Eye (tissue), 1 donor: ENCODE data around the gene MARS1.
"Not testable (repeated sequence)": the region's sequence is repeated elsewhere in the genome, so short reads cannot be mapped to it uniquely, and the experiment has no call there.

Source experiments
- DNase-seq: peaks from one replicate; pipeline ENCODE4 v3.0.0-alpha.2; 2015

The MARS1 gene

DNA sequence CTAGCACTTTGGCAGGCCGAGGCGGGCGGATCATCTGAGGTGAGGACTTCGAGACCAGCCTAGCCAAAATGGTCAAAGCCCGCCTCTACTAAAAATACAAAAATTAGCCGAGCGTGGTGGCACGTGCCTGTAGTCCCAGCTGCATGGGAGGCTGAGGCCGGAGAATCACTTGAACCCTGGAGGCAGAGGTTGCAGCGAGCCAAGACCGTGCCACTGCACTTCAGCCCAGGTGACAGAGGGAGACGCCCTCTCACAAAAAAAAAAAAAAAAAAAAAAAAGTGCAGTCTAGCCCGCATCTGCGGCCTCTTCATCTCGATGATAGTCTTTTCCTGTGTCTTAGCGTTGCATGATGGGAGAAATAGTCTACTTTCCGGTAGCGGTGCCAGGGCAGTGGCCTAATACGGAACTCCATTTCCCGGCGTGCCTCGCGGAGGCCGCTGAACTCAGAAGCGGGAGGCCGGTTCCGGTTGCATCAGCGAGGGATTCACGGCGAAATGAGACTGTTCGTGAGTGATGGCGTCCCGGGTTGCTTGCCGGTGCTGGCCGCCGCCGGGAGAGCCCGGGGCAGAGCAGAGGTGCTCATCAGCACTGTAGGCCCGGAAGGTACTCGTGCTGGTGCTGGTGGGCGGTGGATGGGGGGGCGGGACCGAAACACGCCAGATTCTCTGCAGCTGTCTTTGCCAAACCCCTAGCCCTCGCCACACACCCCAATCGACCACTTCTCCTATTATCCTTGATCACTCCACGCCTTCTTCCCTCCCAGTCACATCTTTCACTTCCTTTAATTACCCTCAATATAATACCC is at the start of gene MARS1:
MARS1 (plus strand) TSS at position 472 of the 805 bp plus-strand sequence; CDS start at position 495, 23 bp downstream.
- peak; percentile 98 for DNase-seq

GRCh38 chr12:57438400-57438799 is 49.5 kb upstream of the MARS1 start:
- DNase-seq = no peak

- DNase-seq = no peak
These were observed 48.1 kb upstream of the MARS1 start for GRCh38 chr12:57439762-57440266.

- not testable (repeated sequence) for DNase-seq
These were observed 46.5 kb upstream of the MARS1 start for GRCh38 chr12:57441393-57441792.

- no peak for DNase-seq
These were observed 45.9 kb upstream of the MARS1 start for GRCh38 chr12:57441846-57442427.

DNA sequence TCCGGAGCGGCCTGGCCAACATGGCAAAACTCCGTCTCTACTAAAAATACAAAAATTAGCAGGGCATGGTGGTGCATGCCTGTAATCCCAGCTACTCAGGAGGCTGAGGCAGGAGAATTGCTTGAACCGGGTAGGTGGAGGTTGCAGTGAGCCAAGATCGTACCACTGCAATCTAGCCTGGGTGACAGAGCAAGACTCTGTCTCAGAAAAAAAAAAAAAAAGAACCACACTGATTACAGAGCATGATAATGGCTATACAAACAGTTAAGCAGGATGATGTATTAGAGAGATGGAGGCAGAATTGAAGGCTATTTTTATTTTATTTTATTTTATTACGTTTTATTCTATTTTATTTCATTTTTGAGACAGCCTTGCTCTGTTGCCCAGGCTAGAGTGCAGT is 43.5 kb upstream of the MARS1 start:
- DNase-seq = not testable (repeated sequence)

- DNase-seq = no peak
These were observed 43.1 kb upstream of the MARS1 start for GRCh38 chr12:57444744-57445143.

DNA sequence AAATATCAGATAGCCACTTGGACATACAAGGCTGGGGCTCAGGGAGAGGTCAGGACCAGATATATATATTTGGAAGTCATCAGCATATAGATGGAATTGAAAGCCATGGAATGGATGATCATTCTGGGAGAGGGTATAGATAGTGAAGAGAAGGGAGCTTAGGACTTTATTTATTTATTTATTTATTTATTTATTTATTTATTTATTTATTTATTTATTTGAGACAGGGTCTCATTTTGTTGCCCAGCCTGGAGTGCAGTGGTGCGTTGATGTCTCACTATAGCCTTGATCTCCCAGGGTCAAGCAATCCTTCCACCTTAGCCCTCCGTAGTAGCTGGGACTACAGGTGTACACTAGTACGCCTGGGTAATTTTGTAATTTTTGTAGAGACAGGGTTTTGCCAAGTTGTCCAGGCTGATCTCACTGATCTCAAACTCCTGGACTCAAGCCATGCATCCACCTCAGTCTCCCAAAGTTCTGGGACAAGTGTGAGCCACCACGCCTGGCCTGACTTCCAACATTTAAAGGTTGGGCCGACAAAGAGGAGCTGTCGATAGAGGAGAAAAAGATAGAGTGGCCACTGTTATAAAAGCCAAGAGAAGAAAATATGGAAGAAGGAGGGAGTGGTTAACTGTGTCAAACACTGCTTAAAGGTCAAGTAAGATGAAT is 41.4 kb upstream of the MARS1 start:
- DNase-seq = no peak

DNA sequence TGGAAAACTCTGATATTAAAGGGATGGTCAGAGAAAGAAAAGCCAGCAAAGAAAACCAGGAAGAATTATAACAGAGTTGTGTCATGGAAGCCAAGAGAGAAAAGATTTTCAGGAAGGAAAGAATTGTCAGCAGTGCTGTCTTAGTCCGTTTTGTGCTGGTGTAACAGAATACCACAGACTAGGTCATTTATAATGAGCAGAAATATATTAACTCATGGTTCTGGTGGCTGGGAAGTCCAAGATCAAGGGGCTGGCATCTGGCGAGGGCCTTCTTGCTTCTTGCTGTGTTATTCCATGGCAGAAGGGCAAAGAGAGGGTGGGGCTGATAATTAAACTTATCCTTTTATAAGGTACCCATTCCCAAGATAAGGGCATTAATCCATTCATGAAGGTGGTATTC is 39.2 kb upstream of the MARS1 start:
- DNase-seq = no peak

- DNase-seq = no peak
These were observed 38.5 kb upstream of the MARS1 start for GRCh38 chr12:57449375-57449774.

DNA sequence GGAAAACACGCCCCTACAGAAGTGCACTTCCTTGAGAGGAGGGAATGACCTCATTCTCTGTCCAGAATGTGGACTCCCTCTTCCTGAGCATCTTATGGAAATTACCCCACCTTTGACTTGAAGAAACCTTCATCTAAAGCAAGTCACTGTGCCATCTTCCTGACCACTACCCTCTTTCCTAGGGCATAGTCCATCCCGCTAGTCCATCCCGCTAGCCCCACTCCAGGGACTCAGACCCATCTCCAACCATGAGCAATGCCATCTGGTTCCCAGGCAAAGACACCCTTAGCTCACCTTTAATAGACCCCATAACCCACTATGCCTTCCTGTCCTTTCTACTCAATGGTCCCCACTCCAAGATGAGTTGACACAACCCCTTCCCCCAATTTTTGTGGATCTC is 37.8 kb upstream of the MARS1 start:
- no peak for DNase-seq

DNA sequence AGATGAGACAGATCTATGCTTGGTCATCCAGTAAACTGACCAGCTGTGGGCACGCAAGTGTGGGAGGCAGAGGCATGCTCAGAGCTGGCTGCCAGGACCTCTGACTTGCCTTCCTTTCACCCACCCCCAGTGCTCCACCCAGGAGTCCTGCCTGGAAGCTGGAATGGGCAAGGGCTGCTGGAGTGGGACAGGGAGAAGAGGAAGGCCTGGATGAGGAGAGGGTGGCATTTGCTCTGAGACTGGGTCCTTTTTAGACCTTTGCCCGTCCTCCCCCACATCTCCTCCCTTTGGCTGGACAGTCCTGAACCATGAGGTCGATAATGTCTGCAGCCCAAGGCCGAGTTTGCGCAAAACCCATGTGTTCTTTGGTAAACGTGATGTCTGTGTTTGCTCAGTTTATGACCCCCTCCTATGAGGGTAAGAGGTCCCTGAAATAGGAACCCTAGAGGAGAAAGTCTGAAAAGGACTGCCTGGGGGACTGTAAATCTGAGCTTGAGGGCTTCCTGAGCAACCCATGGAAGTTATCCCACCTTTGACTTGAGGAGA is 36.6 kb upstream of the MARS1 start:
- no peak for DNase-seq

DNA sequence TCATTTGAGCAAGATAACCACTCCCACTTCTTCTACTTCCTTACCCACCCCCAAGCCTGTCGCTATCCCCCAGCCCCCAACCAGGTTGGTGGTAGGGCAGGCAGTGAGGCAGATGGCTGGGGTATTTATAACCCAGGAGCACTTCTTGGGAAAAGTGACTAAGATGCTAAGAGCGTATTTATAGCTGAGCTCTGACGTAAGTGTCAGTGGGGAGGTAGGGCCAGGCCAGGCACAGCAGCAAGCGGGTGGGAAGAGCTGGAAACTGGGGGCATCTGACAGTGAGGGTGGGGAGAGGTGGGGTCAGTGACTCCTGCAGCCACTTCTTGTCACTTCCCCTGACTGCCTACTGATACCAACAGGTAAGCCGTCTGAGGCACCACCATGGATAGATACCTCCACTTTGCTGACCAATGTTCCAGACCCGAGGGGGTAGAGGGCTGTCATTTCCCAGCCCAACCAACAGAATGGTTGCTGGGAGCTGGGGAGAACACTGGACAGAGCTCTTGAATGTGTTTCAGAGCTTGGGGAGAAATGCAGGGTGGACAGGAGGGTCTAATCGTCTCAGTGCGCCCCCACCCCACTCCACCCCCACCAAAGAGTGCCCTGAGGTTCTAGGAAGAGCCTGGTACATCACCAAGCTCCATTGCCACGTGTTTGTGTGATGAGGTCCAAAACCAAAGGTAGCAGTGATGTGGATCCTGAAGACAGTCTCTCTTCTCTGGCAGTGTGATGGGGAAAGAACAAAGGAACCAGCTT is 35.5 kb upstream of the MARS1 start:
- peak; percentile 30 for DNase-seq

- peak; percentile 92 for DNase-seq
These were observed 34.8 kb upstream of the MARS1 start for GRCh38 chr12:57452937-57453509.

GRCh38 chr12:57454213-57454565 is 33.7 kb upstream of the MARS1 start:
- no peak for DNase-seq

DNA sequence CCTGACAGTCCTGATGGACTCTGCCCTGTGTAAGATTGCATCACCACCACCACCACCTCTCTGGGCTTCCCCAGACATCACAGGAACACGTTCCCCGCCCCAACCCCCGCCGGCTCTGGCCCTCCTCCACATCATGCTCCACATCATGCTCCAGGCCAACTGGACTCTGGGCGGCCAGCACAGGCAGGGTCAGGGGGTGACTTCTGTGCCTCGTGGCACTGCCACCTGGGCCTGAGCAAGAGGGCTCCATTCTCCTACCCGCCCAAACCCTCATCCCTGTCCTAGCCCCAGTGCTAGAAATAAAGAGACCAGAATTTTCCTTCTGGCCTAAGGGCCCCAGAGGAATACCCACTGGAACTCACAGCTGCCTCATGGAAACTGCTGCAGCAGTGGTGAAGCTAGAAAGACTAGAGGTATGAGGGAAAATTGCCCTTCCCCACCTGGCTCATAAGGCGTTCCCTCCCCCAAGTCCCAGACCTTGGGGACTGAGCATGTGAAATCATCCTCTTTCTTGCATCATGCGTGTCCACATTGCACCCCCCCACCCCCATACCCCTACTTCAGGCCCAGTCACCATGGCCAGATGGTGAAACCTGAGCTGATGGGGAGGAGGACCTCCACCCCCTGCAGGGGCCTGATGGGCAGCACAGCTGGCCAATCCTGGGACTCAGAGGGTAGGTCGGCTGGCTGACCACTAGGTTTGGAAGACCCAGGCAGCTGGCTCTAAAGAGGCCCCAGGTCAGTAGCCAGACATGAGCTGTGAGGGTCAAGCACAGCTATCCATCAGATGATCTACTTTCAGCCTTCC is 33.1 kb upstream of the MARS1 start, which contains the start of gene INHBE:
INHBE (plus strand) TSS at position 742 of the 808 bp plus-strand sequence. CDS start 230 bp downstream, outside the sequence.
- DNase-seq = peak; percentile 74

DNA sequence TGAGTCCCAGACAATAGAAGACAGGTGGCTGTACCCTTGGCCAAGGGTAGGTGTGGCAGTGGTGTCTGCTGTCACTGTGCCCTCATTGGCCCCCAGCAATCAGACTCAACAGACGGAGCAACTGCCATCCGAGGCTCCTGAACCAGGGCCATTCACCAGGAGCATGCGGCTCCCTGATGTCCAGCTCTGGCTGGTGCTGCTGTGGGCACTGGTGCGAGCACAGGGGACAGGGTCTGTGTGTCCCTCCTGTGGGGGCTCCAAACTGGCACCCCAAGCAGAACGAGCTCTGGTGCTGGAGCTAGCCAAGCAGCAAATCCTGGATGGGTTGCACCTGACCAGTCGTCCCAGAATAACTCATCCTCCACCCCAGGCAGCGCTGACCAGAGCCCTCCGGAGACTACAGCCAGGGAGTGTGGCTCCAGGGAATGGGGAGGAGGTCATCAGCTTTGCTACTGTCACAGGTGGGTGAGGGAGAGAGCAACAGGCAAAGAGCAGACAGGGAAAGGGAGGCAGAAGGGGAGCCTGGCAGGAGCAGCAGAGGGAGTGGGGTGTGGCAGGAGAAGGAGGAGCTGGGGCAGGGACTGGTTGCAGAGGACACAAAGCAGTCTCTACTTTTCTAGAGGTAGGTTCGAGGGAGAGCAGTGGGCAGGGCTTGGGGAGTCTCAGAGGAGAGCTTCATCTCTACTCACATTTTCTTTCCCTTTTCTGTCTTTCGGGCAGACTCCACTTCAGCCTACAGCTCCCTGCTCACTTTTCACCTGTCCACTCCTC is 32.3 kb upstream of the MARS1 start:
- peak; percentile 11 for DNase-seq

DNA sequence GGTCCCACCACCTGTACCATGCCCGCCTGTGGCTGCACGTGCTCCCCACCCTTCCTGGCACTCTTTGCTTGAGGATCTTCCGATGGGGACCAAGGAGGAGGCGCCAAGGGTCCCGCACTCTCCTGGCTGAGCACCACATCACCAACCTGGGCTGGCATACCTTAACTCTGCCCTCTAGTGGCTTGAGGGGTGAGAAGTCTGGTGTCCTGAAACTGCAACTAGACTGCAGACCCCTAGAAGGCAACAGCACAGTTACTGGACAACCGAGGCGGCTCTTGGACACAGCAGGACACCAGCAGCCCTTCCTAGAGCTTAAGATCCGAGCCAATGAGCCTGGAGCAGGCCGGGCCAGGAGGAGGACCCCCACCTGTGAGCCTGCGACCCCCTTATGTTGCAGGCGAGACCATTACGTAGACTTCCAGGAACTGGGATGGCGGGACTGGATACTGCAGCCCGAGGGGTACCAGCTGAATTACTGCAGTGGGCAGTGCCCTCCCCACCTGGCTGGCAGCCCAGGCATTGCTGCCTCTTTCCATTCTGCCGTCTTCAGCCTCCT is 31.6 kb upstream of the MARS1 start:
- DNase-seq = peak; percentile 80

DNA sequence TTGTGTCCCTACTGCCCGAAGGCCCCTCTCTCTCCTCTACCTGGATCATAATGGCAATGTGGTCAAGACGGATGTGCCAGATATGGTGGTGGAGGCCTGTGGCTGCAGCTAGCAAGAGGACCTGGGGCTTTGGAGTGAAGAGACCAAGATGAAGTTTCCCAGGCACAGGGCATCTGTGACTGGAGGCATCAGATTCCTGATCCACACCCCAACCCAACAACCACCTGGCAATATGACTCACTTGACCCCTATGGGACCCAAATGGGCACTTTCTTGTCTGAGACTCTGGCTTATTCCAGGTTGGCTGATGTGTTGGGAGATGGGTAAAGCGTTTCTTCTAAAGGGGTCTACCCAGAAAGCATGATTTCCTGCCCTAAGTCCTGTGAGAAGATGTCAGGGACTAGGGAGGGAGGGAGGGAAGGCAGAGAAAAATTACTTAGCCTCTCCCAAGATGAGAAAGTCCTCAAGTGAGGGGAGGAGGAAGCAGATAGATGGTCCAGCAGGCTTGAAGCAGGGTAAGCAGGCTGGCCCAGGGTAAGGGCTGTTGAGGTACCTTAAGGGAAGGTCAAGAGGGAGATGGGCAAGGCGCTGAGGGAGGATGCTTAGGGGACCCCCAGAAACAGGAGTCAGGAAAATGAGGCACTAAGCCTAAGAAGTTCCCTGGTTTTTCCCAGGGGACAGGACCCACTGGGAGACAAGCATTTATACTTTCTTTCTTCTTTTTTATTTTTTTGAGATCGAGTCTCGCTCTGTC is 31.0 kb upstream of the MARS1 start:
- DNase-seq = no peak
